Neural cell (in vitro differentiated cells): ENCODE measurements around the gene MOB3A. TPM values are rescaled to one million over a fixed set of nuclear protein-coding genes. Genes with fewer than 3 reads are reported as not detected.

ENCODE experiments used
- H2AFZ ChIP-seq: fragments of 200-600, 300-800 bp; sonication (generic), shearing (Covaris generic); 2 replicates; pipeline ENCODE4 v1.6.0; 2014; ENCODE audit warnings: low read depth, mild to moderate bottlenecking, antibody characterized with exemption, low read length, moderate library complexity
- H3F3A ChIP-seq: fragments of 200-600 bp; shearing (Covaris generic); 2 replicates; pipeline ENCODE4 v1.6.1; 2016; ENCODE audit warnings: mild to moderate bottlenecking, moderate library complexity, mixed read lengths, antibody characterized with exemption, low read length; ENCODE audit not compliant: insufficient read depth, poor library complexity, severe bottlenecking
- H3K27ac ChIP-seq: fragments of 200-600, 300-800 bp; sonication (generic), shearing (Covaris generic); 2 replicates; pipeline ENCODE4 v1.5.1; 2014; ENCODE audit warnings: mild to moderate bottlenecking, low read length, moderate library complexity
- H3K27me3 ChIP-seq: fragments of 300-800, 200-600 bp; sonication (generic), shearing (Covaris generic); 2 replicates; pipeline ENCODE4 v1.6.0; 2014; ENCODE audit warnings: mild to moderate bottlenecking, low read depth, low read length, moderate library complexity; ENCODE audit not compliant: insufficient read depth
- H3K36me3 ChIP-seq: fragments of 300-800, 200-600 bp; sonication (generic), shearing (Covaris generic); 2 replicates; pipeline ENCODE4 v1.5.1; 2014; ENCODE audit warnings: mild to moderate bottlenecking, antibody characterized with exemption, low read length, moderate library complexity; ENCODE audit not compliant: insufficient read depth
- H3K4me2 ChIP-seq: fragments of 300-800, 200-600 bp; sonication (generic), shearing (Covaris generic); 2 replicates; pipeline ENCODE4 v1.6.0; 2014; ENCODE audit warnings: mild to moderate bottlenecking, low read length
- H3K4me3 ChIP-seq: fragments of 300-800, 200-600 bp; sonication (generic), shearing (Covaris generic); 2 replicates; pipeline ENCODE4 v1.5.1; 2014; ENCODE audit warnings: mild to moderate bottlenecking, low read length, moderate library complexity
- H3K79me2 ChIP-seq: fragments of 200-600 bp; shearing (Covaris generic); replicated peaks from 2 replicates; pipeline ENCODE4 v1.6.0; 2014; ENCODE audit warnings: mild to moderate bottlenecking, low read length, moderate library complexity; ENCODE audit not compliant: insufficient read depth
- H3K9ac ChIP-seq: fragments of 300-800, 200-600 bp; sonication (generic), shearing (Covaris generic); 2 replicates; pipeline ENCODE4 v1.6.1; 2016; ENCODE audit warnings: mild to moderate bottlenecking, low read length, mixed read lengths
- H3K9me2 ChIP-seq: fragments of 200-600 bp; shearing (Covaris generic); 2 replicates; pipeline ENCODE4 v1.6.1; 2016; ENCODE audit warnings: mild to moderate bottlenecking, low read length, mixed read lengths; ENCODE audit not compliant: insufficient read depth
- H3K9me3 ChIP-seq: fragments of 200-600, 300-800 bp; sonication (generic), shearing (Covaris generic); 2 replicates; pipeline ENCODE4 v1.6.1; 2016; ENCODE audit warnings: mild to moderate bottlenecking, mixed run types, low read length, moderate library complexity, mixed read lengths
- H4K20me1 ChIP-seq: fragments of 200-600 bp; shearing (Covaris generic); 2 replicates; pipeline ENCODE4 v1.6.1; 2016; ENCODE audit warnings: mild to moderate bottlenecking, mixed run types; ENCODE audit not compliant: insufficient read depth
- CTCF ChIP-seq: fragments of 450-650 bp; IDR thresholded peaks from 2 replicates; pipeline ENCODE4 v1.5.1; 2014; ENCODE audit warnings: antibody characterized with exemption, mild to moderate bottlenecking, moderate library complexity; ENCODE audit not compliant: poor library complexity, severe bottlenecking
- EP300 ChIP-seq: fragments of 450-650 bp; conservative IDR thresholded peaks from 2 replicates; pipeline ENCODE4 v1.6.1; 2014; ENCODE audit warnings: antibody characterized with exemption, mild to moderate bottlenecking, moderate library complexity; ENCODE audit not compliant: poor library complexity, severe bottlenecking
- EZH2 ChIP-seq: fragments of 200-600, 300-800 bp; shearing (Covaris generic), sonication (generic); IDR thresholded peaks from 2 replicates; pipeline ENCODE4 v1.6.1; 2014; ENCODE audit warnings: antibody characterized with exemption, low read length, borderline replicate concordance, mild to moderate bottlenecking; ENCODE audit not compliant: insufficient read depth, poor library complexity, severe bottlenecking
- MXI1 ChIP-seq: fragments of 450-650 bp; conservative IDR thresholded peaks from 2 replicates; pipeline ENCODE4 v1.6.1; 2014; ENCODE audit warnings: antibody characterized with exemption, mild to moderate bottlenecking; ENCODE audit not compliant: poor library complexity, severe bottlenecking
- POLR2AphosphoS5 ChIP-seq: IDR thresholded peaks from 2 replicates; pipeline ENCODE4 v1.6.1; 2012
- RAD21 ChIP-seq: fragments of 450-650 bp; conservative IDR thresholded peaks from 2 replicates; pipeline ENCODE4 v1.6.1; 2014; ENCODE audit warnings: antibody characterized with exemption, mild to moderate bottlenecking, moderate library complexity
- REST ChIP-seq: IDR thresholded peaks from 2 replicates; pipeline ENCODE4 v1.6.1; 2012; ENCODE audit warnings: borderline replicate concordance
- SMC3 ChIP-seq: fragments of 450-650 bp; conservative IDR thresholded peaks from 2 replicates; pipeline ENCODE4 v1.6.1; 2014; ENCODE audit warnings: antibody characterized with exemption, mild to moderate bottlenecking, moderate library complexity; ENCODE audit not compliant: poor library complexity
- TAF1 ChIP-seq: IDR thresholded peaks from 2 replicates; pipeline ENCODE4 v1.6.1; 2012; ENCODE audit warnings: low read depth
- polyA plus RNA-seq: library from polyadenylated mRNA; depleted of rRNA; stranded (reverse); fragments of >200 nt; gene quantifications from 2 replicates; pipeline ENCODE4 v1.2.3, GENCODE V29; 2014

Gene MOB3A
- polyA plus RNA-seq, 1 donor from 2014 or later = 5.8 TPM

- Histone ChIP-seq H3K36me3 (no peaks in the 10 kb centered on the region), H4K20me1 (no peaks in the 10 kb centered on the region), H3K4me3 (no peak overlapping the region), H3F3A (no peaks in the 10 kb centered on the region), H2AFZ (no peak overlapping the region), H3K27ac (no peak overlapping the region), H3K4me2 (no peak overlapping the region), H3K79me2 (no peaks in the 10 kb centered on the region), H3K9me3 (no peaks in the 10 kb centered on the region), H3K9ac (no peak overlapping the region), H3K27me3 (no peaks in the 10 kb centered on the region), H3K9me2 (no peaks in the 10 kb centered on the region)
- TF ChIP-seq RAD21 = no peak
- no peak for TF ChIP-seq REST
- TF ChIP-seq SMC3 = no peak
- TF ChIP-seq EP300 = no peak
- no peak for TF ChIP-seq CTCF
- no peak for TF ChIP-seq TAF1
- TF ChIP-seq EZH2 = no peak
- no peak for TF ChIP-seq POLR2AphosphoS5
- TF ChIP-seq MXI1 = no peak
Measured at GRCh38 chr19:2039089-2039958, 56.8 kb downstream of the MOB3A start.

- Histone ChIP-seq H3F3A (no peaks in the 10 kb centered on the region), H3K4me3 (no peak overlapping the region), H3K27ac (no peak overlapping the region), H3K9ac (no peak overlapping the region), H3K9me2 (no peaks in the 10 kb centered on the region), H2AFZ (no peak overlapping the region), H3K36me3 (no peaks in the 10 kb centered on the region), H3K4me2 (no peak overlapping the region), H3K79me2 (no peaks in the 10 kb centered on the region), H3K9me3 (no peaks in the 10 kb centered on the region), H3K27me3 (no peaks in the 10 kb centered on the region), H4K20me1 (no peaks in the 10 kb centered on the region)
- no peak for TF ChIP-seq CTCF
- no peak for TF ChIP-seq RAD21
- TF ChIP-seq POLR2AphosphoS5 = no peak
- TF ChIP-seq EP300 = no peak
- no peak for TF ChIP-seq EZH2
- no peak for TF ChIP-seq SMC3
- TF ChIP-seq REST = no peak
- TF ChIP-seq TAF1 = no peak
- no peak for TF ChIP-seq MXI1
Measured at GRCh38 chr19:2038284-2039088, 57.6 kb downstream of the MOB3A start.
